Measurements from ENCODE around the gene ACAD11.

- TF ChIP-seq CTCF (IDR thresholded peaks at IDR 0.05) (no peak), SIN3A (IDR thresholded peaks at IDR 0.05; ENCODE audit: borderline replicate concordance, insufficient read depth, low read depth, low read length) (no peak), POLR2AphosphoS5 (IDR thresholded peaks at IDR 0.05; ENCODE audit: low read depth, low read length) (no peak), REST (IDR thresholded peaks at IDR 0.05; ENCODE audit: insufficient read depth in 1 of 2, low read depth in 2 of 2, low read length in 1 of 2) (no peak)
Observed at GRCh38 chr3:132630612-132631011, 29.0 kb downstream of the ACAD11 start.
